CD4-positive, CD25-positive, alpha-beta regulatory T cell (primary cell): ENCODE data around the gene CERT1. TPM values are rescaled to one million over a fixed set of nuclear protein-coding genes. Genes with fewer than 3 reads are reported as not detected.
A peak's percentile ranks its signal among the peaks of the same experiment; 100 is the strongest.

Experiments
- ATAC-seq, 2 donors: fragments of 150-1000 bp; cut with Tn5 transposase; one replicate each; pipeline ENCODE4 v1.10.0; 2021; ENCODE audit warnings: low read depth in 2 of 2, moderate number of reproducible peaks in 2 of 2, moderate library complexity in 1 of 2
- DNase-seq, 3 donors: peaks; one replicate each; pipeline versions ENCODE4 v3.0.0 to v3.0.0-alpha.2; 2012 to 2022; ENCODE audit warnings: mixed read lengths in 1 of 3
- H3K27ac ChIP-seq: one replicate; pipeline ENCODE4 v1.7.0; 2013; ENCODE audit warnings: mild to moderate bottlenecking, low read length; ENCODE audit not compliant: insufficient read depth, poor library complexity, severe bottlenecking
- H3K27me3 ChIP-seq: one replicate; pipeline ENCODE4 v1.7.0; 2013; ENCODE audit warnings: low read length; ENCODE audit not compliant: control insufficient read depth, insufficient read depth
- H3K36me3 ChIP-seq: one replicate; pipeline ENCODE4 v1.7.0; 2013; ENCODE audit warnings: mild to moderate bottlenecking, low read length, moderate library complexity; ENCODE audit not compliant: control insufficient read depth, insufficient read depth
- H3K4me1 ChIP-seq: 2 replicates; pipeline ENCODE4 v1.7.0; 2013; ENCODE audit warnings: mild to moderate bottlenecking, low read length; ENCODE audit not compliant: insufficient read depth, control insufficient read depth, poor library complexity, severe bottlenecking
- H3K4me3 ChIP-seq: one replicate; pipeline ENCODE4 v1.7.0; 2013; ENCODE audit warnings: low read depth, mild to moderate bottlenecking, low read length, moderate library complexity
- H3K9me3 ChIP-seq, 2 experiments: 1 replicate in 1 of 2; 2 replicates in 1 of 2; pipeline ENCODE4 v1.7.0; 2013; ENCODE audit warnings: low read length in 2 of 2, mild to moderate bottlenecking in 1 of 2, moderate library complexity in 1 of 2; ENCODE audit not compliant: control insufficient read depth in 2 of 2
- H3K27ac Mint-ChIP-seq, 3 donors: one replicate each; pipeline ENCODE4 v1.8.0; 2020 to 2022; ENCODE audit warnings: mild to moderate bottlenecking in 3 of 3, mixed read lengths in 3 of 3, moderate library complexity in 2 of 3
- H3K27me3 Mint-ChIP-seq: one replicate; pipeline ENCODE4 v1.8.0; 2022; ENCODE audit warnings: mild to moderate bottlenecking, mixed read lengths
- H3K36me3 Mint-ChIP-seq: one replicate; pipeline ENCODE4 v1.8.0; 2020; ENCODE audit warnings: mixed read lengths
- H3K4me1 Mint-ChIP-seq, 4 donors: one replicate each; pipeline ENCODE4 v1.8.0; 2020 to 2022; ENCODE audit warnings: mixed read lengths in 4 of 4, mild to moderate bottlenecking in 1 of 4
- H3K4me3 Mint-ChIP-seq, 4 donors: one replicate each; pipeline ENCODE4 v1.8.0; 2020 to 2022; ENCODE audit warnings: mild to moderate bottlenecking in 4 of 4, mixed read lengths in 4 of 4, moderate library complexity in 3 of 4
- H3K9me3 Mint-ChIP-seq, 7 donors: one replicate each; pipeline ENCODE4 v1.8.0; 2020 to 2022; ENCODE audit warnings: mixed read lengths in 7 of 7, mild to moderate bottlenecking in 3 of 7, moderate library complexity in 2 of 7
- polyA plus RNA-seq, 4 donors: library from polyadenylated mRNA; unstranded; fragments of 300-500 nt; fragmentation: Illumina TruSeq; gene quantifications; one replicate each; pipeline ENCODE4 v1.2.3, GENCODE V29; 2021
- total RNA-seq: library from RNA; stranded (reverse); gene quantifications from one replicate; pipeline ENCODE4 v1.2.3, GENCODE V29; 2022

CERT1 gene
- total and polyA plus RNA-seq, 5 donors from 2014 or later, result 19.4 to 49.9 (median 22.4) TPM

GRCh38 chr5:75522542-75522941 lies 11.1 kb upstream of the CERT1 start:
- Mint-ChIP-seq H3K36me3 (peaks cover 33% of the 10 kb centered on the region), H3K4me1 (peaks cover 44 to 62% (median 50%) of the 10 kb centered on the region in 4 donors), H3K9me3 (peaks cover 0 to 21% (median 0%) of the 10 kb centered on the region in 7 donors), H3K27me3 (no peaks in the 10 kb centered on the region), H3K27ac (no peak overlapping the region), H3K4me3 (no peak overlapping the region)
- no peak for DNase-seq
- H3K4me1 ChIP-seq, result peaks cover 11% of the 10 kb centered on the region
- no peak for ATAC-seq
- H3K9me3 ChIP-seq, result peaks cover 12 to 19% of the 10 kb centered on the region in 2 experiments
- no peak overlapping the region for H3K27ac ChIP-seq
- no peak overlapping the region for H3K4me3 ChIP-seq
- no peaks in the 10 kb centered on the region for H3K27me3 ChIP-seq
- peaks cover 17% of the 10 kb centered on the region for H3K36me3 ChIP-seq

GRCh38 chr5:75522025-75522424 lies 10.6 kb upstream of the CERT1 start:
- Mint-ChIP-seq H3K27ac (no peak overlapping the region), H3K9me3 (peaks cover 0 to 21% (median 0%) of the 10 kb centered on the region in 7 donors), H3K27me3 (no peaks in the 10 kb centered on the region), H3K36me3 (peaks cover 35% of the 10 kb centered on the region), H3K4me1 (peaks cover 47 to 67% (median 54%) of the 10 kb centered on the region in 4 donors), H3K4me3 (no peak overlapping the region)
- ATAC-seq (no peak), DNase-seq (no peak)
- Histone ChIP-seq H3K4me1 (peaks cover 11% of the 10 kb centered on the region), H3K4me3 (no peak overlapping the region), H3K9me3 (peaks cover 12 to 19% of the 10 kb centered on the region in 2 experiments), H3K36me3 (peaks cover 17% of the 10 kb centered on the region), H3K27ac (no peak overlapping the region), H3K27me3 (no peaks in the 10 kb centered on the region)

- Histone ChIP-seq H3K36me3 (peaks cover 17% of the 10 kb centered on the region), H3K27me3 (no peaks in the 10 kb centered on the region), H3K9me3 (peaks cover 12 to 19% of the 10 kb centered on the region in 2 experiments), H3K4me1 (peaks cover 7% of the 10 kb centered on the region), H3K4me3 (no peak overlapping the region), H3K27ac (no peak overlapping the region)
- no peak for DNase-seq
- H3K9me3 Mint-ChIP-seq, result peaks cover 0 to 21% (median 0%) of the 10 kb centered on the region in 7 donors
- peaks cover 49 to 67% (median 54%) of the 10 kb centered on the region in 4 donors for H3K4me1 Mint-ChIP-seq
- H3K36me3 Mint-ChIP-seq, result peaks cover 39% of the 10 kb centered on the region
- H3K27ac Mint-ChIP-seq, result no peak overlapping the region
- ATAC-seq, result no peak
- H3K27me3 Mint-ChIP-seq, result no peaks in the 10 kb centered on the region
- H3K4me3 Mint-ChIP-seq, result peak overlapping the region in 1 of 4 donors; percentile 11
Observed at GRCh38 chr5:75521195-75521594, 9.8 kb upstream of the CERT1 start.

GRCh38 chr5:75519761-75520160 lies 8.3 kb upstream of the CERT1 start:
- Histone ChIP-seq H3K9me3 (peaks cover 12 to 19% of the 10 kb centered on the region in 2 experiments), H3K27ac (no peak overlapping the region), H3K4me1 (peaks cover 4% of the 10 kb centered on the region), H3K27me3 (no peaks in the 10 kb centered on the region), H3K36me3 (peaks cover 17% of the 10 kb centered on the region), H3K4me3 (peak overlapping the region; percentile 21)
- DNase-seq (no peak), ATAC-seq (no peak)
- Mint-ChIP-seq H3K4me3 (peak overlapping the region in 2 of 4 donors; percentile 18 to 33), H3K4me1 (peaks cover 38 to 63% (median 47%) of the 10 kb centered on the region in 4 donors), H3K27me3 (no peaks in the 10 kb centered on the region), H3K27ac (no peak overlapping the region), H3K36me3 (peaks cover 39% of the 10 kb centered on the region), H3K9me3 (peaks cover 0 to 21% (median 0%) of the 10 kb centered on the region in 7 donors)

GRCh38 chr5:75514323-75514722 lies 2.9 kb upstream of the CERT1 start:
- peak overlapping the region in 1 of 3 donors; percentile 79 for H3K27ac Mint-ChIP-seq
- H3K4me3 Mint-ChIP-seq, result peak overlapping the region in 2 of 4 donors; percentile 80 to 99

DNA sequence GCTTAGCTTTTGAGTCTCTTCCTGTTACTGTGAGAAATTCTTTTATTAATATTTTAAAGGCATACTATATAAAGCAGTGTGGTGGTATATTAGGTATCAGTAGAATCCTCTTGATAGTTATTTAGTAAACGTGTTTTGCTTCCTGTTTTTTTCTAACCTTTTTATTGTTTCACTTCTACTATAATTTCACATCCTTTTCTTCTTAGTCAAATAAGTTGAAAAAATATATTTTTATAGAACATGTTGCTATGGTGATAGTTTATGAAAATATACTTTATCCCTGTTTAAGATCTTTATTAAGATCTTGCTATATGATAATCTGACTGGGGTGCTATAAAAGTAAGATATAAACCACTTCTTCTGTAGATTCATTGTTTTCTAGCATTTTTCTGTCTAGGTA lies 2.4 kb upstream of the CERT1 start:
- H3K27me3 ChIP-seq, result no peaks in the 10 kb centered on the region
- no peaks in the 10 kb centered on the region for H3K9me3 ChIP-seq
- H3K4me3 Mint-ChIP-seq, result peak overlapping the region in 3 of 4 donors; percentile 80 to 99 (median 97)
- no peak for DNase-seq
- H3K4me1 Mint-ChIP-seq, result peaks cover 42 to 82% (median 59%) of the 10 kb centered on the region in 4 donors
- no peaks in the 10 kb centered on the region for H3K27me3 Mint-ChIP-seq
- no peak for ATAC-seq
- no peaks in the 10 kb centered on the region for H3K36me3 ChIP-seq
- peak overlapping the region in 2 of 3 donors; percentile 46 to 79 for H3K27ac Mint-ChIP-seq
- peak overlapping the region; percentile 83 for H3K4me3 ChIP-seq
- peaks cover 0 to 1% (median 0%) of the 10 kb centered on the region in 7 donors for H3K9me3 Mint-ChIP-seq
- H3K4me1 ChIP-seq, result peaks cover 47% of the 10 kb centered on the region
- peak overlapping the region; percentile 82 for H3K27ac ChIP-seq
- H3K36me3 Mint-ChIP-seq, result peaks cover 12% of the 10 kb centered on the region

More at GRCh38 chr5:75514323-75514722, 2.9 kb upstream of the CERT1 start:
- Mint-ChIP-seq H3K36me3 (peaks cover 15% of the 10 kb centered on the region), H3K9me3 (peaks cover 0 to 1% (median 0%) of the 10 kb centered on the region in 7 donors), H3K4me1 (peaks cover 43 to 82% (median 61%) of the 10 kb centered on the region in 4 donors), H3K27me3 (no peaks in the 10 kb centered on the region)
- H3K27ac ChIP-seq, result no peak overlapping the region
- ATAC-seq, result no peak
- peak overlapping the region; percentile 17 for H3K4me3 ChIP-seq
- H3K27me3 ChIP-seq, result no peaks in the 10 kb centered on the region
- peaks cover 42% of the 10 kb centered on the region for H3K4me1 ChIP-seq
- no peak for DNase-seq
- no peaks in the 10 kb centered on the region for H3K36me3 ChIP-seq
- H3K9me3 ChIP-seq, result no peaks in the 10 kb centered on the region

GRCh38 chr5:75512383-75513074 lies 1.1 kb upstream of the CERT1 start:
- Mint-ChIP-seq H3K4me1 (peaks cover 52 to 83% (median 62%) of the 10 kb centered on the region in 4 donors), H3K4me3 (peak overlapping the region; percentile 96 to 99 (median 98)), H3K27me3 (no peaks in the 10 kb centered on the region), H3K9me3 (peaks cover 0 to 1% (median 0%) of the 10 kb centered on the region in 7 donors), H3K36me3 (peaks cover 5% of the 10 kb centered on the region), H3K27ac (peak overlapping the region; percentile 94 to 97 (median 95))
- Histone ChIP-seq H3K36me3 (no peaks in the 10 kb centered on the region), H3K9me3 (no peaks in the 10 kb centered on the region), H3K4me3 (peak overlapping the region; percentile 83), H3K4me1 (peaks cover 59% of the 10 kb centered on the region), H3K27ac (peak overlapping the region; percentile 82), H3K27me3 (no peaks in the 10 kb centered on the region)
- DNase-seq (peak in 1 of 3 donors; percentile 12), ATAC-seq (no peak)
